GM23338 (cell line): ENCODE measurements around the gene MTARC2. TPM values are rescaled to one million over a fixed set of nuclear protein-coding genes. Genes with fewer than 3 reads are reported as not detected.

Source experiments
- ATAC-seq: fragments of 200-7000 bp; cut with Tn5 transposase; 3 replicates; pipeline ENCODE4 v1.9.1; 2020
- DNase-seq: peaks from one replicate; pipeline ENCODE4 v3.0.0-alpha.2; 2015; ENCODE audit warnings: low spot score
- H2AFZ ChIP-seq: fragments of 200-600 bp; sonication (generic); 2 replicates; pipeline ENCODE4 v1.8.0; 2016; ENCODE audit warnings: antibody characterized with exemption, mild to moderate bottlenecking, moderate library complexity
- H3F3A ChIP-seq: fragments of 200-600 bp; sonication (generic); replicated peaks from 2 replicates; pipeline ENCODE4 v1.8.0; 2017; ENCODE audit warnings: antibody characterized with exemption, mixed run types, low read depth
- H3K27ac ChIP-seq: fragments of 200-600 bp; sonication (generic); 2 replicates; pipeline ENCODE4 v1.6.1; 2016; ENCODE audit warnings: low read depth
- H3K27me3 ChIP-seq: fragments of 200-600 bp; sonication (generic); 2 replicates; pipeline ENCODE4 v1.8.0; 2016; ENCODE audit warnings: mild to moderate bottlenecking, mixed run types, moderate library complexity; ENCODE audit not compliant: insufficient read depth
- H3K36me3 ChIP-seq: fragments of 200-600 bp; sonication (generic); 2 replicates; pipeline ENCODE4 v1.8.0; 2016; ENCODE audit warnings: mild to moderate bottlenecking; ENCODE audit not compliant: insufficient read depth
- H3K4me1 ChIP-seq: fragments of 200-600 bp; sonication (generic); 2 replicates; pipeline ENCODE4 v1.8.0; 2016; ENCODE audit warnings: mild to moderate bottlenecking, moderate library complexity; ENCODE audit not compliant: insufficient read depth
- H3K4me2 ChIP-seq: fragments of 200-600 bp; sonication (generic); 2 replicates; pipeline ENCODE4 v1.7.1; 2017; ENCODE audit warnings: mixed run types
- H3K4me3 ChIP-seq: fragments of 200-600 bp; sonication (generic); 2 replicates; pipeline ENCODE4 v1.6.1; 2016; ENCODE audit warnings: mixed run types
- H3K79me2 ChIP-seq: fragments of 200-600 bp; sonication (generic); replicated peaks from 2 replicates; pipeline ENCODE4 v1.8.0; 2017; ENCODE audit warnings: mild to moderate bottlenecking; ENCODE audit not compliant: insufficient read depth
- H3K9me2 ChIP-seq: fragments of 200-600 bp; sonication (generic); 2 replicates; pipeline ENCODE4 v1.8.0; 2017; ENCODE audit not compliant: insufficient read depth
- H4K20me1 ChIP-seq: fragments of 200-600 bp; sonication (generic); replicated peaks from 2 replicates; pipeline ENCODE4 v1.8.0; 2017; ENCODE audit warnings: mild to moderate bottlenecking; ENCODE audit not compliant: insufficient read depth
- H3K27ac Mint-ChIP-seq: 2 replicates; pipeline ENCODE4 v1.8.0; 2020; ENCODE audit warnings: inconsistent platforms, mild to moderate bottlenecking, moderate library complexity, mixed read lengths
- H3K27me3 Mint-ChIP-seq: 3 replicates; pipeline ENCODE4 v1.8.0; 2022; ENCODE audit warnings: low read depth, mild to moderate bottlenecking, moderate library complexity, mixed read lengths, inconsistent platforms; ENCODE audit not compliant: insufficient read depth, poor library complexity
- H3K36me3 Mint-ChIP-seq: 3 replicates; pipeline ENCODE4 v1.8.0; 2021; ENCODE audit warnings: low read depth, mild to moderate bottlenecking, inconsistent platforms, moderate library complexity, mixed read lengths
- H3K4me1 Mint-ChIP-seq: 3 replicates; pipeline ENCODE4 v1.8.0; 2020; ENCODE audit warnings: mild to moderate bottlenecking, inconsistent platforms, mixed read lengths
- H3K4me3 Mint-ChIP-seq: 3 replicates; pipeline ENCODE4 v1.8.0; 2021; ENCODE audit warnings: moderate library complexity, mild to moderate bottlenecking, inconsistent platforms, mixed read lengths
- H3K9me3 Mint-ChIP-seq: 3 replicates; pipeline ENCODE4 v1.8.0; 2020; ENCODE audit warnings: moderate library complexity, mild to moderate bottlenecking, inconsistent platforms, mixed read lengths
- CREB1 ChIP-seq: fragments of 250-450 bp; sonication (Bioruptor Pico); IDR thresholded peaks from 2 replicates; pipeline ENCODE4 v1.5.0; 2020; ENCODE audit warnings: low read depth, mild to moderate bottlenecking, moderate library complexity
- EZH2 ChIP-seq: fragments of 200-600 bp; sonication (generic); IDR thresholded peaks from one replicate; pipeline ENCODE4 v1.8.0; 2017; ENCODE audit warnings: antibody characterized with exemption, mild to moderate bottlenecking, low read depth; ENCODE audit not compliant: unreplicated experiment
- EZH2phosphoT487 ChIP-seq: fragments of 200-600 bp; sonication (generic); IDR thresholded peaks from one replicate; pipeline ENCODE4 v1.8.1; 2018; ENCODE audit warnings: antibody characterized with exemption; ENCODE audit not compliant: unreplicated experiment
- JUNB ChIP-seq: IDR thresholded peaks from one replicate; pipeline ENCODE4 v1.6.1; 2016; ENCODE audit warnings: antibody characterized with exemption; ENCODE audit not compliant: unreplicated experiment
- NANOG ChIP-seq: IDR thresholded peaks from 2 replicates; pipeline ENCODE4 v1.6.1; 2016; ENCODE audit warnings: antibody characterized with exemption, borderline replicate concordance
- POLR2AphosphoS5 ChIP-seq: IDR thresholded peaks from 2 replicates; pipeline ENCODE4 v1.6.1; 2016; ENCODE audit warnings: antibody characterized with exemption, low read depth
- STAT1 ChIP-seq: IDR thresholded peaks from one replicate; pipeline ENCODE4 v1.6.1; 2016; ENCODE audit warnings: antibody characterized with exemption; ENCODE audit not compliant: unreplicated experiment
- ZNF114 ChIP-seq: fragments of 250-450 bp; sonication (Bioruptor Pico); IDR thresholded peaks from 2 replicates; pipeline ENCODE4 v1.5.0; 2020; ENCODE audit warnings: mild to moderate bottlenecking, moderate library complexity
- ZNF331 ChIP-seq: fragments of 250-450 bp; sonication (Bioruptor Pico); IDR thresholded peaks from 2 replicates; pipeline ENCODE4 v1.5.0; 2020; ENCODE audit warnings: low read depth, mild to moderate bottlenecking, moderate library complexity
- polyA plus RNA-seq: library from polyadenylated mRNA; unstranded; fragments of >200 nt; fragmentation: Nextera tagmentation; extraction: Ambion mirVana; gene quantifications from 2 replicates; pipeline ENCODE4 v1.2.1, GENCODE V29; 2016
- total RNA-seq: library from RNA; depleted of rRNA; stranded (reverse); fragments of >200 nt; shearing (Covaris generic); gene quantifications from 2 replicates; pipeline ENCODE4 v1.2.3, GENCODE V29; 2014
- TF ChIP-seq, protein P1 (sequence below): fragments of 250-450 bp; sonication (Bioruptor Pico); IDR thresholded peaks from 2 replicates; pipeline ENCODE4 v1.5.0; 2020; ENCODE audit warnings: mild to moderate bottlenecking, moderate library complexity
- TF ChIP-seq, protein P2 (sequence below): IDR thresholded peaks from 2 replicates; pipeline ENCODE4 v1.6.1; 2016; ENCODE audit warnings: antibody characterized with exemption
- TF ChIP-seq, protein P3 (sequence below): IDR thresholded peaks from one replicate; pipeline ENCODE4 v1.6.1; 2018; ENCODE audit warnings: antibody characterized with exemption; ENCODE audit not compliant: unreplicated experiment
- TF ChIP-seq, protein P4 (sequence below), 2 experiments: fragments of 200-600 bp in 1 of 2; sonication (generic) in 1 of 2; conservative IDR thresholded peaks; 2 replicates each; pipeline versions ENCODE4 v1.5.1 to v1.6.1; 2016 to 2017; ENCODE audit warnings: antibody characterized with exemption in 2 of 2, low read depth in 2 of 2, mild to moderate bottlenecking in 2 of 2, moderate library complexity in 1 of 2

MTARC2 gene
- total and polyA plus RNA-seq, 2 experiments from 2014 or later, result 4.1 to 8.0 TPM

DNA sequence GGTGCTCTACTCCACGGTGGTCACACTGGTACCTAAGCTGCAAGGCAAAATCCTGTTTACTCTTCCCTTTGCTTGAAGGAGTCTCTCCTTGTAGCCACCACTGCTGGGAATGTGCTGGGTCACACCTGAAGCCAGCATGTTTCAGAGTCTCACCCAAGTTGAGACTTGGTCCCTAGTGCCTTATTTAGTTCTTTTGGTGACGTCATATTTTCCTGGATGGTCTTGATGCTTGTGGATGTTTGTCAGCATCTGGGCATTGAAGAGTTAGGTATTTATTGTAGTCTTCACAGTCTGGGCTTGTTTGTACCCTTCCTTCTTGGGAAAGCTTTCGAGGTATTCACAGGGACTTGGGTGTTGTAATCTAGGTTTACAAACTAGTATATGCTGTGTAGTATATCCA, 5.6 kb upstream of the MTARC2 start:
- H4K20me1 ChIP-seq, result no peaks in the 10 kb centered on the region
- no peak for ATAC-seq
- peaks cover 9% of the 10 kb centered on the region for H3K4me1 ChIP-seq
- peaks cover 22% of the 10 kb centered on the region for H3K27me3 ChIP-seq
- DNase-seq, result no peak
- Mint-ChIP-seq H3K36me3 (no peaks in the 10 kb centered on the region), H3K27ac (no peak overlapping the region), H3K4me1 (peaks cover 16% of the 10 kb centered on the region; the same call in 2 of the 3 replicates), H3K4me3 (no peak overlapping the region), H3K9me3 (no peaks in the 10 kb centered on the region), H3K27me3 (peaks cover 11% of the 10 kb centered on the region)
- H3K9me2 ChIP-seq, result no peaks in the 10 kb centered on the region
- no peak overlapping the region for H3K4me2 ChIP-seq
- TF ChIP-seq NANOG, result no peak
- TF ChIP-seq JUNB, result no peak
- TF ChIP-seq POLR2AphosphoS5, result no peak
- TF ChIP-seq, protein P1, sequence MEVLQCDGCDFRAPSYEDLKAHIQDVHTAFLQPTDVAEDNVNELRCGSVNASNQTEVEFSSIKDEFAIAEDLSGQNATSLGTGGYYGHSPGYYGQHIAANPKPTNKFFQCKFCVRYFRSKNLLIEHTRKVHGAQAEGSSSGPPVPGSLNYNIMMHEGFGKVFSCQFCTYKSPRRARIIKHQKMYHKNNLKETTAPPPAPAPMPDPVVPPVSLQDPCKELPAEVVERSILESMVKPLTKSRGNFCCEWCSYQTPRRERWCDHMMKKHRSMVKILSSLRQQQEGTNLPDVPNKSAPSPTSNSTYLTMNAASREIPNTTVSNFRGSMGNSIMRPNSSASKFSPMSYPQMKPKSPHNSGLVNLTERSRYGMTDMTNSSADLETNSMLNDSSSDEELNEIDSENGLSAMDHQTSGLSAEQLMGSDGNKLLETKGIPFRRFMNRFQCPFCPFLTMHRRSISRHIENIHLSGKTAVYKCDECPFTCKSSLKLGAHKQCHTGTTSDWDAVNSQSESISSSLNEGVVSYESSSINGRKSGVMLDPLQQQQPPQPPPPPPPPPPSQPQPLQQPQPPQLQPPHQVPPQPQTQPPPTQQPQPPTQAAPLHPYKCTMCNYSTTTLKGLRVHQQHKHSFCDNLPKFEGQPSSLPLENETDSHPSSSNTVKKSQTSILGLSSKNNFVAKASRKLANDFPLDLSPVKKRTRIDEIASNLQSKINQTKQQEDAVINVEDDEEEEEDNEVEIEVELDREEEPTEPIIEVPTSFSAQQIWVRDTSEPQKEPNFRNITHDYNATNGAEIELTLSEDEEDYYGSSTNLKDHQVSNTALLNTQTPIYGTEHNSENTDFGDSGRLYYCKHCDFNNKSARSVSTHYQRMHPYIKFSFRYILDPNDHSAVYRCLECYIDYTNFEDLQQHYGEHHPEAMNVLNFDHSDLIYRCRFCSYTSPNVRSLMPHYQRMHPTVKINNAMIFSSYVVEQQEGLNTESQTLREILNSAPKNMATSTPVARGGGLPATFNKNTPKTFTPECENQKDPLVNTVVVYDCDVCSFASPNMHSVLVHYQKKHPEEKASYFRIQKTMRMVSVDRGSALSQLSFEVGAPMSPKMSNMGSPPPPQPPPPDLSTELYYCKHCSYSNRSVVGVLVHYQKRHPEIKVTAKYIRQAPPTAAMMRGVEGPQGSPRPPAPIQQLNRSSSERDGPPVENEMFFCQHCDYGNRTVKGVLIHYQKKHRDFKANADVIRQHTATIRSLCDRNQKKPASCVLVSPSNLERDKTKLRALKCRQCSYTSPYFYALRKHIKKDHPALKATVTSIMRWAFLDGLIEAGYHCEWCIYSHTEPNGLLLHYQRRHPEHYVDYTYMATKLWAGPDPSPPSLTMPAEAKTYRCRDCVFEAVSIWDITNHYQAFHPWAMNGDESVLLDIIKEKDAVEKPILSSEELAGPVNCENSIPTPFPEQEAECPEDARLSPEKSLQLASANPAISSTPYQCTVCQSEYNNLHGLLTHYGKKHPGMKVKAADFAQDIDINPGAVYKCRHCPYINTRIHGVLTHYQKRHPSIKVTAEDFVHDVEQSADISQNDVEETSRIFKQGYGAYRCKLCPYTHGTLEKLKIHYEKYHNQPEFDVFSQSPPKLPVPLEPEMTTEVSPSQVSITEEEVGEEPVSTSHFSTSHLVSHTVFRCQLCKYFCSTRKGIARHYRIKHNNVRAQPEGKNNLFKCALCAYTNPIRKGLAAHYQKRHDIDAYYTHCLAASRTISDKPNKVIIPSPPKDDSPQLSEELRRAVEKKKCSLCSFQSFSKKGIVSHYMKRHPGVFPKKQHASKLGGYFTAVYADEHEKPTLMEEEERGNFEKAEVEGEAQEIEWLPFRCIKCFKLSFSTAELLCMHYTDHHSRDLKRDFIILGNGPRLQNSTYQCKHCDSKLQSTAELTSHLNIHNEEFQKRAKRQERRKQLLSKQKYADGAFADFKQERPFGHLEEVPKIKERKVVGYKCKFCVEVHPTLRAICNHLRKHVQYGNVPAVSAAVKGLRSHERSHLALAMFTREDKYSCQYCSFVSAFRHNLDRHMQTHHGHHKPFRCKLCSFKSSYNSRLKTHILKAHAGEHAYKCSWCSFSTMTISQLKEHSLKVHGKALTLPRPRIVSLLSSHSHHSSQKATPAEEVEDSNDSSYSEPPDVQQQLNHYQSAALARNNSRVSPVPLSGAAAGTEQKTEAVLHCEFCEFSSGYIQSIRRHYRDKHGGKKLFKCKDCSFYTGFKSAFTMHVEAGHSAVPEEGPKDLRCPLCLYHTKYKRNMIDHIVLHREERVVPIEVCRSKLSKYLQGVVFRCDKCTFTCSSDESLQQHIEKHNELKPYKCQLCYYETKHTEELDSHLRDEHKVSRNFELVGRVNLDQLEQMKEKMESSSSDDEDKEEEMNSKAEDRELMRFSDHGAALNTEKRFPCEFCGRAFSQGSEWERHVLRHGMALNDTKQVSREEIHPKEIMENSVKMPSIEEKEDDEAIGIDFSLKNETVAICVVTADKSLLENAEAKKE (CRISPR knock-in tag), result no peak
- TF ChIP-seq, protein P2, sequence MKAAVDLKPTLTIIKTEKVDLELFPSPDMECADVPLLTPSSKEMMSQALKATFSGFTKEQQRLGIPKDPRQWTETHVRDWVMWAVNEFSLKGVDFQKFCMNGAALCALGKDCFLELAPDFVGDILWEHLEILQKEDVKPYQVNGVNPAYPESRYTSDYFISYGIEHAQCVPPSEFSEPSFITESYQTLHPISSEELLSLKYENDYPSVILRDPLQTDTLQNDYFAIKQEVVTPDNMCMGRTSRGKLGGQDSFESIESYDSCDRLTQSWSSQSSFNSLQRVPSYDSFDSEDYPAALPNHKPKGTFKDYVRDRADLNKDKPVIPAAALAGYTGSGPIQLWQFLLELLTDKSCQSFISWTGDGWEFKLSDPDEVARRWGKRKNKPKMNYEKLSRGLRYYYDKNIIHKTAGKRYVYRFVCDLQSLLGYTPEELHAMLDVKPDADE, result no peak
- TF ChIP-seq, protein P3, sequence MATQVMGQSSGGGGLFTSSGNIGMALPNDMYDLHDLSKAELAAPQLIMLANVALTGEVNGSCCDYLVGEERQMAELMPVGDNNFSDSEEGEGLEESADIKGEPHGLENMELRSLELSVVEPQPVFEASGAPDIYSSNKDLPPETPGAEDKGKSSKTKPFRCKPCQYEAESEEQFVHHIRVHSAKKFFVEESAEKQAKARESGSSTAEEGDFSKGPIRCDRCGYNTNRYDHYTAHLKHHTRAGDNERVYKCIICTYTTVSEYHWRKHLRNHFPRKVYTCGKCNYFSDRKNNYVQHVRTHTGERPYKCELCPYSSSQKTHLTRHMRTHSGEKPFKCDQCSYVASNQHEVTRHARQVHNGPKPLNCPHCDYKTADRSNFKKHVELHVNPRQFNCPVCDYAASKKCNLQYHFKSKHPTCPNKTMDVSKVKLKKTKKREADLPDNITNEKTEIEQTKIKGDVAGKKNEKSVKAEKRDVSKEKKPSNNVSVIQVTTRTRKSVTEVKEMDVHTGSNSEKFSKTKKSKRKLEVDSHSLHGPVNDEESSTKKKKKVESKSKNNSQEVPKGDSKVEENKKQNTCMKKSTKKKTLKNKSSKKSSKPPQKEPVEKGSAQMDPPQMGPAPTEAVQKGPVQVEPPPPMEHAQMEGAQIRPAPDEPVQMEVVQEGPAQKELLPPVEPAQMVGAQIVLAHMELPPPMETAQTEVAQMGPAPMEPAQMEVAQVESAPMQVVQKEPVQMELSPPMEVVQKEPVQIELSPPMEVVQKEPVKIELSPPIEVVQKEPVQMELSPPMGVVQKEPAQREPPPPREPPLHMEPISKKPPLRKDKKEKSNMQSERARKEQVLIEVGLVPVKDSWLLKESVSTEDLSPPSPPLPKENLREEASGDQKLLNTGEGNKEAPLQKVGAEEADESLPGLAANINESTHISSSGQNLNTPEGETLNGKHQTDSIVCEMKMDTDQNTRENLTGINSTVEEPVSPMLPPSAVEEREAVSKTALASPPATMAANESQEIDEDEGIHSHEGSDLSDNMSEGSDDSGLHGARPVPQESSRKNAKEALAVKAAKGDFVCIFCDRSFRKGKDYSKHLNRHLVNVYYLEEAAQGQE, result no peak
- TF ChIP-seq EZH2, result no peak
- no peak for TF ChIP-seq EZH2phosphoT487
- no peak for TF ChIP-seq ZNF331 (CRISPR knock-in tag)
- no peak for TF ChIP-seq CREB1
- TF ChIP-seq, protein P4, sequence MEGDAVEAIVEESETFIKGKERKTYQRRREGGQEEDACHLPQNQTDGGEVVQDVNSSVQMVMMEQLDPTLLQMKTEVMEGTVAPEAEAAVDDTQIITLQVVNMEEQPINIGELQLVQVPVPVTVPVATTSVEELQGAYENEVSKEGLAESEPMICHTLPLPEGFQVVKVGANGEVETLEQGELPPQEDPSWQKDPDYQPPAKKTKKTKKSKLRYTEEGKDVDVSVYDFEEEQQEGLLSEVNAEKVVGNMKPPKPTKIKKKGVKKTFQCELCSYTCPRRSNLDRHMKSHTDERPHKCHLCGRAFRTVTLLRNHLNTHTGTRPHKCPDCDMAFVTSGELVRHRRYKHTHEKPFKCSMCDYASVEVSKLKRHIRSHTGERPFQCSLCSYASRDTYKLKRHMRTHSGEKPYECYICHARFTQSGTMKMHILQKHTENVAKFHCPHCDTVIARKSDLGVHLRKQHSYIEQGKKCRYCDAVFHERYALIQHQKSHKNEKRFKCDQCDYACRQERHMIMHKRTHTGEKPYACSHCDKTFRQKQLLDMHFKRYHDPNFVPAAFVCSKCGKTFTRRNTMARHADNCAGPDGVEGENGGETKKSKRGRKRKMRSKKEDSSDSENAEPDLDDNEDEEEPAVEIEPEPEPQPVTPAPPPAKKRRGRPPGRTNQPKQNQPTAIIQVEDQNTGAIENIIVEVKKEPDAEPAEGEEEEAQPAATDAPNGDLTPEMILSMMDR (conservative IDR thresholded peaks at IDR 0.05; ENCODE audit: low read depth in 2 of 2), result no peak
- no peak for TF ChIP-seq STAT1
- TF ChIP-seq ZNF114, result no peak
- no peak overlapping the region for H3K4me3 ChIP-seq
- no peak overlapping the region for H3K27ac ChIP-seq
- H3K79me2 ChIP-seq, result no peaks in the 10 kb centered on the region
- no peaks in the 10 kb centered on the region for H3K36me3 ChIP-seq
- H3F3A ChIP-seq, result no peaks in the 10 kb centered on the region
- no peak overlapping the region for H2AFZ ChIP-seq
